GM10248 (cell line): Measurements from ENCODE around the gene CHI3L2.

Experiments used
- CTCF ChIA-PET: fragments of 300-600 bp; sonication (Branson Sonifier 250); formaldehyde crosslinking; extraction: SDS; loops from one replicate; lab custom pipeline; 2021; ENCODE audit warnings: antibody characterized with exemption; lab: Yijun Ruan, JAX
- POLR2A ChIA-PET: fragments of 350-650 bp; sonication (Branson Sonifier 250); formaldehyde crosslinking; extraction: SDS; loops from one replicate; lab custom pipeline; 2020; ENCODE audit warnings: antibody characterized with exemption; lab: Yijun Ruan, JAX
- DNase-seq: peaks from one replicate; pipeline ENCODE4 v3.0.0; 2012; ENCODE audit errors: extremely low spot score
- TF ChIP-seq, protein P1 (sequence below): IDR thresholded peaks from 2 replicates; pipeline ENCODE4 v1.5.1; 2012; ENCODE audit warnings: mild to moderate bottlenecking, low read depth; ENCODE audit errors: extremely low read depth, missing control alignments, control extremely low read depth

CHI3L2 gene

DNA sequence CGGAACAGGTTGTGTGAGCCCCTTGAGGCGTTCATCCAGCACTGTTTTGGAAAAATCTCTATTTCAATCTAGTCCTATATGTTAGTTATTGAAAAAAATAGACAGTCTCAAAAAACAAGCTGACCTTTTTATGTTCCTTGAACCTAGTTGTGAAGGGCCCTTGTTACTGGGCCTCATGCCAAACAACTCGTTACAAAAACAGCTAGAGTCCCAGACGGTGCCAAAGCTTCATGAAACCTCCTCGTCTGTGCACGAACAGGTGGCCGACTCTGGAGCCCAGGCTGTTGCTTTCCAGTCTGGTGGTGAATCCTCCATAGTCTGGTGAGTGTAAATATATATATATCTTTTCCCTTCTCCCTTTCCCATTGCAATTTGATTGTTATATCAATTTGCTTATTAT, 63.1 kb downstream of the CHI3L2 start, which contains the start of gene CHIA:
CHIA (plus strand) TSS at position 222 of the 400 bp plus-strand sequence. CDS start 19,617 bp downstream, outside the sequence.
- POLR2A ChIA-PET = no interaction called here
- CTCF ChIA-PET = interaction anchor here (1.8 kb wide), 1 partner anchor 20 kb away, joined by 5 read pairs; no protein-coding TSS in a partner anchor
- TF ChIP-seq, protein P1, sequence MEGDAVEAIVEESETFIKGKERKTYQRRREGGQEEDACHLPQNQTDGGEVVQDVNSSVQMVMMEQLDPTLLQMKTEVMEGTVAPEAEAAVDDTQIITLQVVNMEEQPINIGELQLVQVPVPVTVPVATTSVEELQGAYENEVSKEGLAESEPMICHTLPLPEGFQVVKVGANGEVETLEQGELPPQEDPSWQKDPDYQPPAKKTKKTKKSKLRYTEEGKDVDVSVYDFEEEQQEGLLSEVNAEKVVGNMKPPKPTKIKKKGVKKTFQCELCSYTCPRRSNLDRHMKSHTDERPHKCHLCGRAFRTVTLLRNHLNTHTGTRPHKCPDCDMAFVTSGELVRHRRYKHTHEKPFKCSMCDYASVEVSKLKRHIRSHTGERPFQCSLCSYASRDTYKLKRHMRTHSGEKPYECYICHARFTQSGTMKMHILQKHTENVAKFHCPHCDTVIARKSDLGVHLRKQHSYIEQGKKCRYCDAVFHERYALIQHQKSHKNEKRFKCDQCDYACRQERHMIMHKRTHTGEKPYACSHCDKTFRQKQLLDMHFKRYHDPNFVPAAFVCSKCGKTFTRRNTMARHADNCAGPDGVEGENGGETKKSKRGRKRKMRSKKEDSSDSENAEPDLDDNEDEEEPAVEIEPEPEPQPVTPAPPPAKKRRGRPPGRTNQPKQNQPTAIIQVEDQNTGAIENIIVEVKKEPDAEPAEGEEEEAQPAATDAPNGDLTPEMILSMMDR = no peak
- DNase-seq = no peak
